Glomerular visceral epithelial cell (primary cell): ENCODE measurements around the gene GLP2R.

Experiments used
- DNase-seq: peaks from one replicate; pipeline ENCODE4 v3.0.0-alpha.2; 2016; ENCODE audit errors: extremely low spot score

The GLP2R gene

GRCh38 chr17:9813166-9813565 lies 12.6 kb upstream of the GLP2R start:
- DNase-seq = no peak

GRCh38 chr17:9814337-9814945 lies 11.3 kb upstream of the GLP2R start:
- no peak for DNase-seq

- no peak for DNase-seq
Observed at GRCh38 chr17:9816472-9816871, 9.3 kb upstream of the GLP2R start.

- DNase-seq = peak; percentile 55
Observed at GRCh38 chr17:9817086-9817485, 8.6 kb upstream of the GLP2R start.

GRCh38 chr17:9818760-9819159 lies 7.0 kb upstream of the GLP2R start:
- peak; percentile 13 for DNase-seq

DNA sequence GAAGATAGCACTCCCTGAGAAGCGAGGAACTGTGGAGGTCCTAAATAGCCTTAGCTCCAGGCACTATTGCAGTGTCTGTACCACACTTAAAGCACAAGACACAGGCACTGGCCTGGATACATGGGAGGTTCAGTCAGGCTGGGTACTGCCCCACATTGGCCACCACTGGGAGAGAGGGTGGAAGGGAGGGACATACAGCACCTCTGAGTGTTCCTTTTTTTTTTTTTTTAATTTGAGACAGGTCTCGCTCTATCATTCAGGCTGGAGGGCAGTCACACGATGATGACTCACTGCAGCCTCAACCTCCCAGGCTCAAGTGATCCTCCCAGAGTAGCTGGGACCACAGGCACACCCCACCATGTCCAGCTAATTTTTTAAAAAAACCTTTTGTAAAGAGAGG lies 5.3 kb upstream of the GLP2R start:
- no peak for DNase-seq

DNA sequence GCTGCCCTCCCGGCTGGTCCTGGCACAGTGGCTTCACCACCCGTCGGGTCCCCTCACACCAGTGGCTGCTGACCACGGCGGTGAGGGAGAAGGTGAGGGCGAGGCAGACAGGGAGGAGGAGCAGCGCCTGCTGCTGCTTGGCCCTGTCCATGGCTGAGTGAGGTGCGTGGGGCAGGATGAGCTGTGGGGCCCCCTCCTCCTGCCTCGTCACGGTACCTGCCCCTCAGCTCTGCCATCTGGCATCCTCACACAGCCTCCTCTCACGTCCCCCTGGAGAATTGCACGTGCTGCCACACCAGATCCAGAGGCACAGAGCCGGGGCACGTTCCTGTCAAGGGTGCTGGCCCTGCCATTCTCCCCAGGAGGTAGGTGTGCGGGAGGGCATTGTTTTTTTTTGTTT lies 3.8 kb upstream of the GLP2R start, which contains the start of gene GSG1L2:
TSS of gene GSG1L2 (minus strand) at position 159 of the 400 bp plus-strand sequence. CDS start at position 151, 8 bp downstream.
- no peak for DNase-seq

DNA sequence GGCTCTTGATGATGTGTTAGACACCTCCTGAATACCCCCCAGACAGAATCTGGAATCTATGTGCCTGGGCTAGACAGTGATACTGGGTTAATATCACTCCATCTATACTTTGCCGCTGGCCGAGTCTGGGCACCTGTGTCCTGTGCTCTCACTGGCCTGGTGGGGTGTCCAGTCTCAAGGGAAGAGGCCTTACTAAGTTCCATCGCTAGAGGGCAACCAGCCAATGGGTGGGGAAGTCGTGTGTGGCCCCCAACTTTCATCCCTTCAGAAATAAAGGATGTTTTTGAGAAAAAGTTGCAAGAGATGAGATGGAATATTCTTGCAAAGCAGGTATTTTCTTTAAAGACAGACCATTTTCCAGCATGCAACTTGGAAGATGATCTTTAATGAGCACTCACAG lies 1.6 kb upstream of the GLP2R start:
- DNase-seq = no peak

GRCh38 chr17:9824797-9825338 lies 856 bp upstream of the GLP2R start:
- DNase-seq = no peak

DNA sequence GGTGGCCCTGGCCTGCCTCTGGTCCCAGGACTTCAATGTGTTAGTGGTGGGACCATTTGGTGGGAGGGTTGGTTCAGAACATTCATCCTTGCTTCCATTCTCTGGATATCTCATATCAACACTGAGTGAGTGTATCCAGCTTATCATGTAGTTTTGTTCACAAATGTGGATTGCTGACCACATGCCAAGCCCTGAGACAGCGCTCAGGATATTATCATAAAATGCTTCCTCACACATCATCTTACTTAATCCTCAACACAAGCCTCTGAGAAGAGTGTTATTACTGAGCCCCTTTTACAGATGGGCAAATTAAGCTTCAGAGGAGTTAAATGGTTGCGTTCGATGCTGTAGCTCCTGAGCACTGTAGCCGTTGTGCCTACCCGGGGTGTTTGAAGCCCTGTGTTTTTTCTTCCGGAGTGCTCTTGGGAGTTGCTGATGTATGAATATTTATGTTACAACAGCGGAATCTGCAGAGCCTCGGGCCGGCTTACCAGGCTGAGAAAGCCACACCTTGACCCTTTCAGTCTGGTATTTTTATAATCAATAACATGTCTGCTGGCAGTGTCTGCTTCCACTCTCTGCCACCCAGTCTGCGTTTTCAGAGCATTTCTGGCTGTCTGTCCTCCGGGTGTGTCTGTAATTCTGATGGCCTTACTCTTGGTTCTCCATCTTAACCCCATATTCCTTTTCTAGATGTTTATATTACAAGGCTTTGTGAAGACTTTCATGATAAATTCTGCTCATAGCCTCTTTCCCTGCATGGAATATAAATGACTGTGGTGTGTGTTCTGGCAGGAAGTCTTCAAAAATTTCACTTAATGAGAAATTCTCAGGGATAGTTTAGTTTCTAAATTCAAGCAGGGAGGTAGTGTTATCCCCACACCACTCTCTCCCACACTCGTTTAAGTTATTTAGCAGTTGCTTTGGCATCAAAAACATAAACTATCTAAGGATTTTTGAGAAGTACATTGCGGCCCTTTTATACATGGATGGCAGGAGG lies 2.9 kb downstream of the GLP2R start:
- DNase-seq = no peak

DNA sequence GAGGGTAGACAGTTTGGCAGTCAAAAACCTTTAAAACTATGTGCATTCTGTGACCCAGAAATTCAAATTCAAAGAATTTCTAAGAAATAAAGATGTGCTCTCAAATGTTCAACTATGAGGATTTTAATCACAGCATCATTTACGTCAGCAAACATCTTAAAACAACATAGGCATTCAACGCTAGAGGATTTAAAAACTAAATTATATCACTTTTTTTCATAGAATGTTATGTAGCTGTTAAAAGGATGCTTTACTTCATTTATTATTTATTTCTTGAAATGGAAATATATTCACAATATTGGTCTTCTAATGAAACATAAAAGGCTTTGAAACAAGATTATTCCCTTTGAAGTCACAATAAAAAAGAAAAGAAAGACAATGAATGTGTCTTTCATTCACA lies 3.6 kb downstream of the GLP2R start:
- no peak for DNase-seq

- DNase-seq = no peak
Observed at GRCh38 chr17:9830711-9831110, 5.0 kb downstream of the GLP2R start.

DNA sequence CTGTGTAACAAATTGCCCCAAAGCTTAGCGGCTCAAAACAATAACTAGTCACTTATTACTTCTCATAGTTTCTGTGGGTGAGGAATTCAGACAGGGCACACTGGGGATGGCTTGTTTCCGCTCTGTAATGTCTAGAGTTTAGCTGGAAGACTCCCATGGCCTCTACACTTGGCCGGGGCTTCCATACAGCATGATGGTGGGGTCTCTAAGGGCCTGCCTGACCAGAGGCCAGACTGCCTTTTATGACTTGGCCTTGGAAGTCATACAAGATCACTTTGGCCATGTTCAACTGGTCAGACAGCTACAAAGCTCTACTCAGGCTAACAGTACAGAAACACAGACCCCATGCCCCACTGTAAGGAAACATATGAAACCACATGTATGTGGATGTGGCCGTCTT lies 8.2 kb downstream of the GLP2R start:
- DNase-seq = no peak

GRCh38 chr17:9837551-9838471 lies 12.1 kb downstream of the GLP2R start:
- DNase-seq = peak; percentile 74

- peak; percentile 73 for DNase-seq
Observed at GRCh38 chr17:9839433-9839832, 13.7 kb downstream of the GLP2R start.

- DNase-seq = no peak
Observed at GRCh38 chr17:9842057-9842758, 16.5 kb downstream of the GLP2R start.

GRCh38 chr17:9843152-9844010 lies 17.7 kb downstream of the GLP2R start:
- DNase-seq = no peak

- no peak for DNase-seq
Observed at GRCh38 chr17:9844153-9844552, 18.4 kb downstream of the GLP2R start.

DNA sequence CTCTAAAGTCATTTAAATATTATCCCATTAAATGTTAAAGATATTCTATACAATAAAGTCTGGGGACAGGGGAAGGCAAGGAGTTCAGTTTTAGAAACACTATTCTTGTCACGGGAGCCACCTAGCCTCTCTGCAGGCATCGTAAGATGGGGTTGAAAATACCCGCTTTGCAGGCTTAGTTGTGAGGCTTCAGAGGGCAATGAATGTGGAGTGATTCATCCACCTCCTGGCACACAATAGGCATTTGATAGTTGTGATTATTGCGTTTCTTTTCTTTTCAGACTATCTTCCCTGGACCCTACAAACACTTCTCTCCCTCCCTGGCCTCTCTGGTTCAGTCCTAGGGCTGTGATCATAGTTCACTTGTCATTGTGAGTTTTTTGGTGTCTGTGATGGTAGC lies 19.6 kb downstream of the GLP2R start:
- no peak for DNase-seq

- DNase-seq = no peak
Observed at GRCh38 chr17:9850151-9850550, 24.4 kb downstream of the GLP2R start.
